Measurements from ENCODE around the gene TMEM233. TPM values are rescaled to one million over a fixed set of nuclear protein-coding genes. Genes with fewer than 3 reads are reported as not detected.

The TMEM233 gene
- total RNA-seq, 1 experiment from 2014 or later, result not detected

DNA sequence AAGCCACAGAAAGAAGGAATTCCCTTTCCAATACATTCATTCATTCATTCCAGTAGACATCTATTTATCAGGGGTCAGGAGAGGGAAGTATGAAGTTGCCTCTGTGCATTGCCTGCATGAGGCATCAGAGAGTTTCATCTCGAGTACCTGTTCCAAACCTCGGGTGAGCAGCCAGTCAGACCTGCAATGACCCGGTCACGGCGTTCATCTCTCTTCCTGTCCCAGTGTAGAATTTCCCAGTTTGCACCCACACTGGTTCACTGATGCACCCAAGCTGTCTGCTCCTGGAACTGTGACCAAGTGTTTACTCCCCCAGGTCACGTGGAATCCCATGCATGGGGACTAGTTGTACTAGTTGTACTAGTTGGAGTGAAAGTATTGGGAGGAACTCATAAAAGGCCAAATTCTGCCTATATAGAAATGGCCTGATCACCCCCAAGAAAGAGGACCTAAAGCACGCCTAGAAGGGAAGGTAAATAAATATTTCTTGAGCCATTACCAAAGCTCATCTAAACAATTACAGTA, 52.0 kb downstream of the TMEM233 start:
- Histone ChIP-seq H3K4me2 (ENCODE audit: low read length) (no peak overlapping the region), H3K36me3 (ENCODE audit: control insufficient read depth in 1 of 2, insufficient read depth in 2 of 2, low read length in 2 of 2) (no peaks in the 10 kb centered on the region), H2AFZ (ENCODE audit: low read depth, low read length, poor library complexity, severe bottlenecking) (no peak overlapping the region), H3K79me2 (ENCODE audit: insufficient read depth, low read length) (no peaks in the 10 kb centered on the region), H3K4me1 (ENCODE audit: control insufficient read depth in 1 of 2, insufficient read depth in 2 of 2, low read length in 2 of 2) (peaks cover 0 to 3% of the 10 kb centered on the region in 2 experiments; a peak in 1 of 4 replicates), H3K27ac (ENCODE audit: low read depth, low read length) (no peak overlapping the region), H3K27me3 (ENCODE audit: insufficient read depth, low read length) (no peaks in the 10 kb centered on the region), H3K9ac (ENCODE audit: low read length) (no peak overlapping the region), H3K9me2 (ENCODE audit: insufficient read depth) (no peaks in the 10 kb centered on the region), H3K9me3 (ENCODE audit: control insufficient read depth in 1 of 2, insufficient read depth in 1 of 2, low read depth in 1 of 2, low read length in 2 of 2) (no peaks in the 10 kb centered on the region), H3K4me3 (replicated peaks in 1 of 2; ENCODE audit: low read depth in 1 of 2, low read length in 2 of 2) (no peak overlapping the region), H4K20me1 (ENCODE audit: insufficient read depth) (no peaks in the 10 kb centered on the region)
- no peak for DNase-seq (ENCODE audit: low read depth, low spot score)
- CTCF ChIA-PET, result no interaction called here
- no peak for ATAC-seq
- intact Hi-C loops (cut with micrococcal nuclease), result loop anchor here (5.0 to 10.0 kb wide), 2 partner anchors 141 to 203 kb away; no protein-coding TSS in a partner anchor
- POLR2A ChIA-PET, result no interaction called here
- no TSS peak for BruUV-seq (replicated peaks)
- TF ChIP-seq SIN3A (IDR thresholded peaks at IDR 0.05; ENCODE audit: low read depth), result no peak
- no peak for TF ChIP-seq CBX3 (IDR thresholded peaks at IDR 0.05; ENCODE audit: low read depth)
- TF ChIP-seq, protein P1, sequence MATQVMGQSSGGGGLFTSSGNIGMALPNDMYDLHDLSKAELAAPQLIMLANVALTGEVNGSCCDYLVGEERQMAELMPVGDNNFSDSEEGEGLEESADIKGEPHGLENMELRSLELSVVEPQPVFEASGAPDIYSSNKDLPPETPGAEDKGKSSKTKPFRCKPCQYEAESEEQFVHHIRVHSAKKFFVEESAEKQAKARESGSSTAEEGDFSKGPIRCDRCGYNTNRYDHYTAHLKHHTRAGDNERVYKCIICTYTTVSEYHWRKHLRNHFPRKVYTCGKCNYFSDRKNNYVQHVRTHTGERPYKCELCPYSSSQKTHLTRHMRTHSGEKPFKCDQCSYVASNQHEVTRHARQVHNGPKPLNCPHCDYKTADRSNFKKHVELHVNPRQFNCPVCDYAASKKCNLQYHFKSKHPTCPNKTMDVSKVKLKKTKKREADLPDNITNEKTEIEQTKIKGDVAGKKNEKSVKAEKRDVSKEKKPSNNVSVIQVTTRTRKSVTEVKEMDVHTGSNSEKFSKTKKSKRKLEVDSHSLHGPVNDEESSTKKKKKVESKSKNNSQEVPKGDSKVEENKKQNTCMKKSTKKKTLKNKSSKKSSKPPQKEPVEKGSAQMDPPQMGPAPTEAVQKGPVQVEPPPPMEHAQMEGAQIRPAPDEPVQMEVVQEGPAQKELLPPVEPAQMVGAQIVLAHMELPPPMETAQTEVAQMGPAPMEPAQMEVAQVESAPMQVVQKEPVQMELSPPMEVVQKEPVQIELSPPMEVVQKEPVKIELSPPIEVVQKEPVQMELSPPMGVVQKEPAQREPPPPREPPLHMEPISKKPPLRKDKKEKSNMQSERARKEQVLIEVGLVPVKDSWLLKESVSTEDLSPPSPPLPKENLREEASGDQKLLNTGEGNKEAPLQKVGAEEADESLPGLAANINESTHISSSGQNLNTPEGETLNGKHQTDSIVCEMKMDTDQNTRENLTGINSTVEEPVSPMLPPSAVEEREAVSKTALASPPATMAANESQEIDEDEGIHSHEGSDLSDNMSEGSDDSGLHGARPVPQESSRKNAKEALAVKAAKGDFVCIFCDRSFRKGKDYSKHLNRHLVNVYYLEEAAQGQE (IDR thresholded peaks at IDR 0.05; ENCODE audit: low read depth), result no peak
- TF ChIP-seq EGR1 (IDR thresholded peaks at IDR 0.05; ENCODE audit: low read depth), result no peak
- no peak for TF ChIP-seq RAD21 (IDR thresholded peaks at IDR 0.05; ENCODE audit: low read depth)
- TF ChIP-seq, protein P2, sequence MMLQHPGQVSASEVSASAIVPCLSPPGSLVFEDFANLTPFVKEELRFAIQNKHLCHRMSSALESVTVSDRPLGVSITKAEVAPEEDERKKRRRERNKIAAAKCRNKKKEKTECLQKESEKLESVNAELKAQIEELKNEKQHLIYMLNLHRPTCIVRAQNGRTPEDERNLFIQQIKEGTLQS (IDR thresholded peaks at IDR 0.05), result no peak
- TF ChIP-seq EZH2phosphoT487 (IDR thresholded peaks at IDR 0.05; ENCODE audit: borderline replicate concordance), result no peak
- TF ChIP-seq FOSL1 (IDR thresholded peaks at IDR 0.05; ENCODE audit: low read depth), result no peak
- TF ChIP-seq CEBPB (IDR thresholded peaks at IDR 0.05; ENCODE audit: low read depth), result no peak
- RAD21 ChIA-PET (ENCODE audit: low non-redundant PET in 1 of 2, low total read pairs in 2 of 2, uncharacterized antibody in 2 of 2, unreplicated experiment in 2 of 2), result no interaction called here
